Amygdala (tissue), 56 donors: ENCODE measurements around the gene UBALD2.
A peak's percentile ranks its signal among the peaks of the same experiment; 100 is the strongest.
"Not testable (repeated sequence)": the region's sequence is repeated elsewhere in the genome, so short reads cannot be mapped to it uniquely, and the experiment has no call there.

Experiments used
- DNase-seq, 56 donors: peaks; one replicate each; lab custom pipeline; 2025; lab: John Stamatoyannopoulos, UW

The UBALD2 gene

DNA sequence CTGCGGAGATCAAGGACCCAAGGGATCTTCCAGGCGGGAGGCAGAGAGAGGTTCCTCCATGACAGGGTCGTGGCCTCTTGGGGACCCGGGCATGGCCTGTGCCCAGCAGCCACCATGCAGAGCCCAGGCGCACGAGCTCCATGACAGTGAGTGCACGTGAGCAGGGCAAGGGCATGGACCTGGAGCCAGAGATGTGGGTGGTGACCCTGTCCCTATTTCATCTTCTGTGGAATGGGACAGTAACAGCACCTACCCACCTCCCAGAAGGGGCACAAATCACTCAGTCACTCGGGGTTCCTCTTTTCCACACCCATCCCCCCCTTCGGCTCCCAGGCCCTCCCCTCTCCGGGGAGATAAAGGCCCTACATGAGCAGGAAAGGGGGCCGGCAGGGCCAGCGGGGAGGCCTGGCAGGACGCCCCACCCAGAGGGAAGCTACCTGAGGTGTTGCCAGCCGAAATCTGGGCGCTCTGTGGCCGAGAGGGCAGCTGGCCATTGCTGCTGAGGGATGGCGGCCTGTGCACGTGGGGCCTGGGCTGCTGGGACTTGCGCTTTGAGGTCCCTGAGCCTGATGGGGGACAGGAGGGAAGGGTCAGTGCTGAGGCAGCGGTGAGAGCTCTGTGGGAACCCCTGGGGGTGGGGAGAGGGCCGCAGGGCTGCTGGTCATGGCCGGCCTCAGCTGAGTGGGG, 10.4 kb downstream of the UBALD2 start:
- DNase-seq = no peak

DNA sequence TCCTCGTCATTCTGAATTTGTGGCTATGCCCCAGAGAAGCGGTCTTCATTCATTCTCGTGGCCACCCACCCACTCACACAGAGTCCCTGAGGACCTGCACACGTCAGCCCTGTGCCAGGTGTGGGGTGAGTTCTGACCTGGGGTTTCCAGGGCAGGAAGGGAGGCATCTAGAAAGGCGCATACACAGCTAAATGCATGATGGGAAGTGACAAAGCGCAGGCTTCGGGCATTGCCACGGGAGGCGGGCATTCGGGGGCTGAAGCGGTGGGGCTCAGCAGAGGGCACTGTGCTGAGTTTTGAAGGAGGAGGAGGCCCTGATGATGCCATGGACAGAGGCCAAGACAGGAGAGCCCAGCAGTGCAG, 10.9 kb downstream of the UBALD2 start:
- DNase-seq = no peak

DNA sequence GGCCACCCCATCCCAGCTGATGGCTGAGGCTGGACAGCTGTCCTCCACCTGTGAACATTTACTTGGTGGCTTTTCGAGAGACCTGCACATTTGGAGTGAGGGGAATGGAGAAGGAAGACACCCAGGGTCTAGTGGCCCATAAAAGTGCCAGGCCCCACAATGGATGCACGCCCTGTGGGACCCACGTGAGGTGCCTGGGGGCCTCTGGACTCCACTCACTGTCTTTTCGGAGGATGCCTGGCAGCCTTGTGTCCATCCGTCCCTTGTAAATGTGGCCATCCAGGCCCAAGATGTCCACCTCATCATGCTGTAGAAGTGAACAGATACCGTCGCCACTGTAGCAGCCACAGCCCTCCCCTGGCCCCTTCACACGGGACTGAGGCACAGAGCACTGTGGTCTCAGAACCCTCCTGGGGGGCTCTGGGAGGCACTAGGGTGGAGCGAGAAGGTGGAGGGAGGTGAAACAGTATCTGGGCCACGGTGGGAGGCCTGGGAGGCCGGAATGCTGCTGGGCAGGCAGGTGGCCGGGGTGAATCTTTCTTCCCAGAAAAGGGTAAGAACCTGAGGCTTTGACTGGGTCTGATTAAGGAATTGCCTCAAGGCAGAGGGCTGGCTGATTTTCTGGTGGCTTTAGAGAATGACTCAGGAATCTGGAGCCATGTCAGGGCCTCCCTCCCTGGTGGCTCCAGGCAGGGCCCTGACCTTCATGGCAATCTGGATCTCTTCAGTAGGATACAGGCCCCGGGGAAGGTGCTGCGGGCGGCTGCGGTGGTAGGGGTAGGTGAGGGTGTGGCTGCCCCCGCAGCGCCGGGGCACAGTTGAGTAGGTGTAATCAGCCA, 11.5 kb downstream of the UBALD2 start:
- no peak for DNase-seq

DNA sequence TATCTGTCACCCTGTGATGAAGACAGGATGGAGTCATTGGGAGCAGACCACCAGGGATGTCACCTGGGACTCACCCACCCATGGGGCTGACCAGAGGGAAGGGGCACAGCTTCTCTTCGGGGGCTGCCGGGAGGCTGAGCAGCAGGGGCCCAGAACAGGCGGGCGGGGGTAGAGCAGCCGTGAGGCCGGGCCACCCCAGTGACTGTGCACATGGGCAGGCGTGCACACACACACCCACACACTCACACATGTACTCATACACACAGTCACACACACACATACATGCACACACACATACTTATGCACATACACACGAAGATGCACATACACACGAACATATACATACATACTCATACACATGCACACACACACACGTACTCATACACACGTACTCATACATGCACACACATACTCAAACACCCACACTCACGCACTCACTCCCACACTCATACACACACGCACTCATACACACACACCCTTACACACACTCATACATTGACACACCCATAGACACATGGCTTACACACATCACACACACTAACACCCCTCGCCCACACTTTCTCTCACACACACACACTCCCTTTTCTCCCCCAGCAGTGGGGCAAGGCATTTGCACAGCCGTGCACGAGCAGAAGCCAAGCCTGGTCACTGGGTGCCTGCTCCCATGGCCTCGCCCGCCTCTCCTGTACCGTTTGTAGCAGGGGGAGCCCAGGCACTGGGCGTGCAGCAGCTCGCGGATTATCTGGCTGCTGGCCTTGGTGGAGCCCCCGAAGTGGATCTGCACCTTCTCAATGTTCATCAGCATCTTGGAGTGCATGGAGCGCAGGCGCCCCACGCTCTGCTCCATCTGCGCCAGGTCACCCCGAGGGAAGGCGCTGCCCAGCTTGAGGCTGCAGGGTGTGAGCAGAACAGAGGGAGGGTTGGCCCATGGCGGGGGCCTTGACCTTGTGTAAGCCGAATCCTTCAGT, 12.4 kb downstream of the UBALD2 start:
- no peak for DNase-seq

DNA sequence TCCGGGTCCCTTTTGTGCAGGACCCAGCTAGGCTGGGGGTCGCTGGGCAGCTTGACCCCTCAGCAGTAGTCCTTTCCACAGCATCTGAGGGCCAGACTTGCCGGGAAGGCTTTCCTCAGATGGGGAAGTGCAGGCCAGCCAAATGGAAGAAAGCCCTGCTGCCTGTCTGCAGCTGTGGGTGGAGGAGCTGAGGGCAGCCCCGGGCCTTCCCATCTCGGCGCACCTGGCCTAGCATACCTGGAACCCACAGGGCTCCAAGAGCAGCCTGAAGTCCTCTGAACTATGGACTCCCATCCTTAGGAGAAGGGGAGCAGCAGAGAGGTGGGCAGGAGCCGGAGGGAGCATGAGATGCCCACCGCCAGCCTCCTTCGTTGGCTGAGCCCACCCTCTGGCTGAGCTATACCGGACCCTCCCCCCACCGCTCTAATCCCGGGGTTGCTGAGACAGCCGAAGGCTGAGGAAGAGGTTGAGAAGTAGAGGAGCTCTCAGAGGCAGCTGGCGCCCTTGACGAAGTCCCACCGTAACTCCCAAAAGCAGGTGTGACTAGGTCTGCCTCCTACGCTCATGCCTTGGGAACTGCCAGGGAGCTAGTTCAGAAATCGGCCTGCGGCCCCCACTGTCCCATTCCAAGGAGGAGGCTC, 13.2 kb downstream of the UBALD2 start:
- DNase-seq = no peak

DNA sequence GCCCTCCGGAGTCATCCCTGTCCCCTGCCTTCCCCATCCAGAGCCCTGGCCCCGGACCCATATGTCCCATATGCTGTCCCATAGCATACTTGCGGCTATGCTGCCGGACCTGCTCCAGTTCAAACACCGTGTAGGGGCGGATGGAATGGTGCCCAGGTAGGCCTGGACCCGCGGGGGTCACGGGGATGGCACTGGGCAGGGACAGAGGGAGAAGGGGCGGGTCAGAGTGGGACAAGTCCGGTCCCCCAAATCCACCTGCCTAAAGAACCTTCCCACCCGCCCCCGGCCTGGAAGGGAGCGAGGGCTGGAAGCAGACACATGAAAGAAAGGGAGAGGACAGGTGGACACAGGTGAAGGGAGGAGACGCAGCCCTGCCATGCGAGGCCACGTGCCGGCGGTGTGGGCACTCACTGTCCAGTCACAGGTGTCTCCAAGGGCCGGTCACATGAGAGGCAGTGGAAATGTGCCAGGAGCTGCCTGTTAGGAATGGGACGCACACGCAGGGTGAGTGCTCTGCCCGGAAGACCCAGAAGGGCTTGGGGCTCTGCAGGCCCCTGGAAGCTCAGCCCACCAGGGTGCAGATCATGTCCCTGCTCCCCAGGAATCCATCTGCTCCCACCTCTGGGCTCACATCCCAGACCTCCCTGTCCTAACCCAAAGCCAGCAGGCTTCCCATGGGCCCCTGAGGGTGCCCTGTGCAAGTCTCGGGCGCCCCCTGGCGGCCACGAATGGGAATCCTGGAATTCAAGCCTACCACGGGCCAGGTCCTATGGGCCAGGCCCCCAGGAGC, 14.0 kb downstream of the UBALD2 start:
- DNase-seq = peak in 55 of 56 donors; percentile 20 to 94 (median 67)

DNA sequence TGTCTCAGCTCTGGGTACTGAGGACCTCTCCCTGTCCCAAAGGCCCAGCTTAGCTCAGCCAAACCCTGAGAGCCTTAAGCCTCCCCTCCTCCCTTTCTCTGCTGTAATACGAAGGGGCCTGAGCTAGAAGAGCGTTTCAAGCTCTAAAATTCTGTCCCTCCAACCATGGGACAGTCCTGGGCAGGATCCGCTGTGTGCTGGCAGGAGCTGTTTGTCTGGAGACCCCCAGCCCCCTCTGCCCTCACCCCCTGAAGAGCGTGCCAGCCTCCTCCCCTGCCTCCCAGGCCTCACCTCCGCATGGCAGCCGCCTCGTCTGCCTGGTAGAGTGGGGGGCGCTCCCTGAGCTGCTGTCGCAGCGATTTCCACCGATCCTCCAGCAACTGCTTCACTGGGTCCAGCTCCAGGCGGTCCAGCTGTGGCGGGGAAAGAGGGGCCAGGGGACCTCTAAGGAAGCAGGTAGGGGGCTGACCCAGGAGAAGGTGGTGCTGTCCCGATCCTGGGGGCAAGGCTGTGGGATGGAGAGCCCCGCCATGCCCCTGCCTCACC, 14.7 kb downstream of the UBALD2 start:
- no peak for DNase-seq

DNA sequence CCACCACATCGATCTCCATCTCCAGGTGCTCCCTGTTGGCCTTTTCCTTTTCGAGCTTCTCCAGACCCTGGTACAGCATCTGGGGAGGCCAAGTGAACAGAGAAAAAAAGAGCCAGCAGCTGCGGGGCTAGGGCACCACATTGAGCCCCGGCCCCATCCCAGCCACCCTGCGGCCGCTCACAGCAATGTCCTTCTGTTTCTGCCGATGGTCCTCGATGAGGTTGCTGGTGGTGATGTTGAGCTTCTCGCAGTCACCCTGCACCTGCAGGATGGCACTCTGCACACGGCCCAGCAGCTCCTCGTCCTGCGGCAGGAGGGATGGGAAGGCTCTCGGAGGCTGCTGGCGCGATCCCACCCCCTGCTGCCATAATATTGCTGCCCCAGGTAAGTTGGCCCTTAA, 15.5 kb downstream of the UBALD2 start:
- no peak for DNase-seq

DNA sequence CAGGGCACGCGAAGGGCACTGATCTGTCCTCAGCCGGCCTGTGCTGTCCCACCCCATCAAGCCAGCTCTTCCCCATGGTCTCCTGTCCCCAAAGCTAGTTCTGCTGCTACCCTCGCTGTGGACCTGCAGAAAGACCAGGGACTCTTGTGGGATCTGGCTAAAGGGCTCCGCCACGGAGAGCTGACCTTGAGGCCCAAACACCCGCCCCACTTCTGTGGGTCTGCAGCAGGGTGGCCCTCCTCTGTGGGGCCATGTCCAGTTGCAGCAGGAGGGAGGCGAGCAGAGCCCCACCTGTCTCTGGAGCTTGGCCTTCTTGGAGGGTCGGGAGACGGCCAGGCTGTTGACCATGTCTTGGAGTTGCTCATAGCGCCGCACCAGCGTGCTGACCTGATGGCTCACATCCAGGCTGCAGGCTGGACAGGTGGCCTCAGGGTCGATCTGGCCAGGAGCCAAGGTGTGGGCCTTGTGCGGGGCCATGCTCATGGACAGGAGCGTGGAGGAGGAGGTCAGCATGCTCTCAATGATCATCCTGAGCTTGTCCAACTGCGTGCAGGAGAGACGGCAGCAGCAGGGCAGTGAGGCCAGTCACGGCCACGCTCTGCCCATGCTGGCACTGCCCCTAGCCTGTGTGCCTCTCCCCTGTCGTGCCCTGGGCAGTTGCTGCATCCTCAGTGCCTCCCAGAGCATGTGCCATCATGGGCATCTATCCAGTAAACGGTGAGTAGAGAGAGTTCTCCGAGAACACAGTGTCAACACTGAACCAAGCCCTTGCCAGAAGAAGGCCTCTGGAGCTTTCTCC, 16.6 kb downstream of the UBALD2 start:
- DNase-seq = no peak

DNA sequence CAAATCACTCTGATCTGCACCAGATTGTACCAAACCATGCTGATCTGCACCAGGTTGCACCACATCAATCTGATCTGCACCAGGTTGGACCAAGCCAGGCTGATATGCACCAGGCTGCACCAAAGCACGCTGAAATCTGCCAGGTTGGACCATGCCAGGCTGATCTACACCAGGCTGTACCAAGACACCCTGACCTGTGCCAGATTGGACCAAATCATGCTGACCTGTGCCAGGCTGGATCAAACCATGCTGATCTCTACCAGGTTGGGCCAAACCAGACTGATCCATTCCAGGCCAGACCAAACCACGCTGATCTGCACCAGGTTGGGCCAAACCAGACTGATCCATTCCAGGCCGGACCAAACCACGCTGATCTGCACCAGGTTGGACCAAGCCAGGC, 27.4 kb downstream of the UBALD2 start:
- no peak for DNase-seq

DNA sequence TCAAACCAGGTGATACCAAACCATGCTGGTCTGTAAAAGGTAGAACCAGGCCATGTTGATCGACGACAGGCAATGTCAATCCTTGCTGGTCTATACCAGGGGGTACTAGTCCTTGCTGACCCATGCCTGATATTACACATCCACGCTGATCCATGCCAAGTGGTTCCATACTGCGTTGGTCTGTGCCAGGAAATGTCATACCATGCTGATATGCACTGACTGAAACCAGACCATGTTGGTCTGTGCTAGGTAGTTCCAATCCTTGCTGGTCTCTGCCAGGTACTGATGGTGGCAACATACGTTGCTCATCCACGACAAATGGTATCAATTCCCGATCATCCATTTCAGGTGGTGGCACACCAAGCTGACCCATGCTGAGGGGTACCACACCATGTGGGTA, 28.0 kb downstream of the UBALD2 start:
- no peak for DNase-seq

DNA sequence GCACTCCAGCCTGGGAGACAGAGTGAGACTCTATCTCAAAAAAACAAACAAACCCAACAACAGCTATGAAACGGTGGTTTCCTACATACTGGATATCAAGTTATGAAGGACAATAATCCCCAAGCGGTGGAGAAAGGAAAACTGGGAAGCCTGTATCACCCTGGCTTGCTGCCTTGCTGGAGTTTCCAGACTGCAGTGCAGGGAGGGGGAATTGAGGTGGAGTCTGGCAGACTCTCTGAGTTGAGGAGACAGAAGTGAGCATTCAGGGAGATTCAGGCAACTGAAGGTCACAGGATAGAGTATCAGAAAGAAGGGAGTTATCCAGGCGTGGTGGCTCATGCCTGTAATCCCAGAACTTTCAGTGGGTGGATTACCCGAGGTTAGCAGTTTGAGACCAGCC, 31.0 kb downstream of the UBALD2 start:
- no peak for DNase-seq

DNA sequence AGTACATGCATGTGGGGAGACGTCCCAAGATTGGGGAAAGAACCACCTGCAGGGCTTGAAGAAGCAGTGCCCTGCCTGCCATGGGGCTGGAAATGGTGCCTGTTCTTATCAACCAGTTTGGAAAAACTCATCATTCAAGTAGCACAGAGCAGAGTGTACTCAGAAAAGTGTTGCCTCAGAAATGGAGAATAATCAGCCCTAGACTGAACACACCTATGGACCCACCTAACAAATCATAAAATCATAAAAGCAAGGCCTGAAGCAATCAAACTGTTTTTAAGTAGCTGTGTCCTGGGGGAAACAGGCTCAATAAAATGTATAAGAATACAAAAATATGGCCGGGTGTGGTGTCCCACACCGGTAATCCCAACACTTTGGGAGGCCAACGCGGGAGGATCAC, 31.7 kb downstream of the UBALD2 start:
- DNase-seq = no peak

DNA sequence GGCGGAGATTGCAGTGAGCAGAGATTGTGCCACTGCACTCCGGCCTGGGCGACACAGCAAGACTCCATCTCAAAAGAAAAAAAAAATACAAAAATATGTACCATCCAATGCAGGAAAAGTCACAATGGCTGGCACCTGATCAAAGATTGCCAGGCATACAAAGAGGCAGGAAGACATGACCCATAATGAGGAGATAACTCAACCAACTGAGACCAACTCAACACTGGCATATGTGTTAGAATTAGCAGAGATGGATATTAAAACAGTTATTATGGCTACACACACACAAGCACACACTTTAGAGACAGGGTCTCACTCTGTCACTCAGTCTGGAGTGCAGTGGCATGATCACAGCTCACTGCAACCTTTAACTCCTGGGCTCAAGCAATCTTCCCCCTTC, 32.3 kb downstream of the UBALD2 start:
- no peak for DNase-seq

DNA sequence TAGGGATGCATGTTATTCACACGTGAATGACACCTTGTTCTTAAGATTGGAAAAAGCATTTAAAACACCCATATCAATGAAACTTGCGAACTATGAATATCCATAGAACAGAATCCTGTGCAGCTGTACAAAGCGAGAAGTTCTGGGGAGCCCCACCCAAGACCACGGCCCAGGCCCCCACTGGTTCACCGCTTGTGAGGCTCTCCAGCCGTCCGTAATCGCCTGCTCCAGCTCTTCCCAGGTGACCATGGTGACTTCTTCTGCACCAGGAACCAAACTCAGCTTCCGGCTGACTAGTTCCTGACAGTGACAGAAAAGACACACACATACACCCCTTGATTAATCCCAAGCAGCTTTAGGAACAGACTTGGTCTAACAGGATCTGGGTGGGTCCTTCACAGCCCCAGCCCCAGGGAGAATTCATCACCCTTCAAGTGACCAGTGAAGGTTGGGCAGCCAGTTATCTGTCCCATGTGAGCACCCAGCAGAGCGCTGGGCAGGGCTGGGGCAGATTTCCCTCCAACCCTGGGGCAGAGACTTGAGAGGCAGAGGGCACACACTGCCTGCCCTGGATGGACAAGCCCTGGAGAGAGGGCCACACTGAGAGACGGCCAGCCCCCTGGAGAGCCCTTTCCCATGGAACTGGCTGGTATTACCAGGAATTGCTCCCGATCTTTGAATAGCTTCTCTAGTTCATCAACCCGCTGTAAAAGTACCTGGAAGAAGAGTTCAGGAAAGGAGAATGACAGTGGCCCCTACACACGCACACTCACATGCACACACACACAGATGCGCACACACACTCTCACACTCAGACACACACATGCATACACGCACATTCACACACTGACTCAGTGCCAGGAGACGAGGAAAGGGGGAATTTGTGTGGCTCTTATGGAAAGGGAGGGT, 39.3 kb downstream of the UBALD2 start:
- no peak for DNase-seq

DNA sequence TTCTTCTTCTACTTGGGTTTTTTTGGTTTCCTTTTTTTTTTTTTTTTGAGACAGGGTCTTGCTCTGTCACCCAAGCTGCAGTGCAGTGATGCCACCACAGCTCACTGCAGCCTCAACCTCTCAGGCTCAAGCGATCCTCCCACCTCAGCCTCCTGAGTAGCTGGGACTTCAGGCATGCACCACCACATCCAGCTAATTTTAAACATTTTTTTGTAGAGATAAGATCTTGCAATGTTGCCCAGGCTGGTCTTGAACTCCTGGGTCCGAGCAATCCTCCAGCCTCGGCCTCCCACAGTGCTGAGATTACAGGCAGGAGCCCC, 39.9 kb downstream of the UBALD2 start:
- DNase-seq = not testable (repeated sequence)

DNA sequence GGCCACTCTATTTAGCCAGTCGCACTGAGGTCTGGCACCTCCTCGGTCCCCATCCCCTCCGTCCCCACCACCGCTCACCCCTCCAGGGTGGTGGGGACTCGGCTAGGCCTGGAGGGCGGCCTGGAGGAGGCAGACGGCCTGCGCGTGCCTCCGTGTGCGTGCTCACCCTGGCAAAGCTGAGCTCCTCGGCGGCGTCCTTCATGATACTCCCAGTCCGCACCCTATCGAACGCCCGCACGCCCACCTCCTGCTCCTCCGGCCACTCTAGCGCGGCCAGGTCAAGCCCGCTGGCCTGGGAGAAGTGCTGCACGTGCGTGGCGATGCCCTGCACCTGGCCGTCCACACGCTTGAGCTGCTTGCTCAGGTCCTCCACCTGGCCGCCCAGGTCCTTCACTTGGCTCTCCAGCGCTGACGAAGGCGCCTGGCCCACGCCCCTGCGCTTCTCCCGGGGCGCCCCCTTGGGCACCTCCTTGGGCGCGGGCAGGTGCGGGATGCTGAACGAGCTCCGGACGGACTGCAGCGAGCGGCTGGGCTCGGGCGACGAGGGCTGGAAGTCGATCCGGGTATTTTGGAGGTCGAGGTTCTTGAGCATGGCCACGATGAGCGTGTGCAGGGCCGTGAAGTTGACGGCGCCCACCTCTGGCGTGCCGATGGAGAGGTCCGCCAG, 42.3 kb downstream of the UBALD2 start:
- DNase-seq = no peak
